GM18861 (cell line): ENCODE results near the gene TSPAN33.
"Not testable (repeated sequence)": the region's sequence is repeated elsewhere in the genome, so short reads cannot be mapped to it uniquely, and the experiment has no call there.

Experiments used
- ATAC-seq: cut with Tn5 transposase; IDR thresholded peaks from one replicate; pipeline ENCODE4 v1.9.1; 2021; ENCODE audit not compliant: unreplicated experiment

TSPAN33 gene

GRCh38 chr7:129205987-129206785 lies 61.7 kb downstream of the TSPAN33 start:
- no peak for ATAC-seq

- no peak for ATAC-seq
Measured at GRCh38 chr7:129208667-129209066, 64.2 kb downstream of the TSPAN33 start.

DNA sequence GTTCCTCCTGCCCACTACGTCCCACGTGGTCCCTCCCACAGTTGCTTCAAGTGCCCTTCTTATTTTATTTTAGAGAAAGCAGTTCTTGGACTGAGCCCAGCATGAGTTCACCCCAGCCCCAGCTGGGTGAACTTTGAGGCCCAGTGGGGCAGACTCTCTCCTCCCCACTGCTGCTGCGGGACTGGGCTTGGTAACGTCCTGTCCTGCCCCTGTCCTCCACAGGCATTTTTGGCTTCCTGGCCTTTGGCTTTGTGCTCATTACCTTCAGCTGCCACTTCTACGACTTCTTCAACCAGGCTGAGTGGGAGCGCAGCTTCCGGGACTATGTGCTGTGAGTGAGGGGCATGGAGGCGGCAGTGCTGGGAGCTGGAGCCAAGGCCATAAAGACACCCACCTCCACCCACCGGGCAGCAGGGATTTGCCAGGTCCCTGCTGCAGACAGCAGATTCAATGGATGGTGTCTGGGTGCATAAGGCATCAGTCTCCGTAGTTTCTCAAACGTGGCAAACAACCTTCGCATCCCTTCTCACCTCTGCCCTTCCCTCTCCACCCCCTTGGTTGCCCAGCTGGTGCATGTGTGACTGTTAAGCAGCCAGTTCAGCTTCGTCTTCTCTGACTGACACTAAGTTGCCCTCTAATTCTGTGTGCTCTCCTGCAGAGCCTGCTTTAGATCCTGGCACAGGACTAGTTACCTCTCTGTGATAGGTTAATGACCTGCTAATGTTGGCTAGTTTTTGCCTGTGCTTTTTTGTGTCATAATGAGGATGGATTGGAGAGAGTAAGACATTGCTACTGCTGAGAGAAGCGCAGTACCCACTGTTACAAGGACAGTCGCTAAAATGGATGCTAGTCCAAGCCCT lies 64.8 kb downstream of the TSPAN33 start:
- ATAC-seq, result no peak

- no peak for ATAC-seq
Measured at GRCh38 chr7:129210256-129210988, 65.9 kb downstream of the TSPAN33 start.

DNA sequence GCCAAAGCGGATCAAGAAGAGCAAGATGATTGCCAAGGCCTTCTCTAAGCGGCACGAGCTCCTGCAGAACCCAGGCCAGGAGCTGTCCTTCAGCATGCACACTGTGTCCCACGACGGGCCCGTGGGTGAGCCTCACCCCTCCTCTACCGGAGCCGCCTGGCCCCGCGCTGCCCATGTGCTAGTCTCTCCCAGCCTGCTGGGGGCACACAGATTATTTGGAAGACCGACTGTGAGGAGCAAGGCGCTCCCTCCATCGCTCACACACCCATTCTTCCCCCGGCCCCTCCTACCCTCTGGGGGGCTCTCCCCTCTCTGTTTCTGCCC lies 66.4 kb downstream of the TSPAN33 start:
- ATAC-seq, result no peak

DNA sequence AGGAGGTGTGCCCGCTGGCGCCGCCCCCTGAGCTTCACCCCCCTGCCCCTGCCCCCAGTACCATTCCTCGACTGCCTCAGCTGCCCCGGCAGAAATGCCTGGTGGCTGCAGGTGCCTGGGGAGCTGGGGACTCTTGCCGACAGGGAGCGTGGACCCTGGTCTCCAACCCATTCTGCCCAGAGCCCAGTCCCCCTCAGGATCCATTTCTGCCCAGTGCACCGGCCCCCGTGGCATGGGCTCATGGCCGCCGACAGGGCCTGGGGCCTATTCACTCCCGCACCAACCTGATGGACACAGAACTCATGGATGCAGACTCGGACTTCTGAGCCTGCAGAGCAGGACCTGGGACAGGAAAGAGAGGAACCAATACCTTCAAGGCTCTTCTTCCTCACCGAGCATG lies 67.6 kb downstream of the TSPAN33 start:
- no peak for ATAC-seq

DNA sequence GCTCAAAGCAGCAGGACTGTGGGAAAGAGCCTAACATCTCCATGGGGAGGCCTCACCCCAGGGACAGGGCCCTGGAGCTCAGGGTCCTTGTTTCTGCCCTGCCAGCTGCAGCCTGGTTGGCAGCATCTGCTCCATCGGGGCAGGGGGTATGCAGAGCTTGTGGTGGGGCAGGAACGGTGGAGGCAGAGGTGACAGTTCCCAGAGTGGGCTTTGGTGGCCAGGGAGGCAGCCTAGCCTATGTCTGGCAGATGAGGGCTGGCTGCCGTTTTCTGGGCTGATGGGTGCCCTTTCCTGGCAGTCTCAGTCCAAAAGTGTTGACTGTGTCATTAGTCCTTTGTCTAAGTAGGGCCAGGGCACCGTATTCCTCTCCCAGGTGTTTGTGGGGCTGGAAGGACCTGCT lies 68.1 kb downstream of the TSPAN33 start:
- no peak for ATAC-seq

GRCh38 chr7:129213828-129214227 lies 69.3 kb downstream of the TSPAN33 start:
- no peak for ATAC-seq

GRCh38 chr7:129215691-129216090 lies 71.2 kb downstream of the TSPAN33 start:
- ATAC-seq, result not testable (repeated sequence)

DNA sequence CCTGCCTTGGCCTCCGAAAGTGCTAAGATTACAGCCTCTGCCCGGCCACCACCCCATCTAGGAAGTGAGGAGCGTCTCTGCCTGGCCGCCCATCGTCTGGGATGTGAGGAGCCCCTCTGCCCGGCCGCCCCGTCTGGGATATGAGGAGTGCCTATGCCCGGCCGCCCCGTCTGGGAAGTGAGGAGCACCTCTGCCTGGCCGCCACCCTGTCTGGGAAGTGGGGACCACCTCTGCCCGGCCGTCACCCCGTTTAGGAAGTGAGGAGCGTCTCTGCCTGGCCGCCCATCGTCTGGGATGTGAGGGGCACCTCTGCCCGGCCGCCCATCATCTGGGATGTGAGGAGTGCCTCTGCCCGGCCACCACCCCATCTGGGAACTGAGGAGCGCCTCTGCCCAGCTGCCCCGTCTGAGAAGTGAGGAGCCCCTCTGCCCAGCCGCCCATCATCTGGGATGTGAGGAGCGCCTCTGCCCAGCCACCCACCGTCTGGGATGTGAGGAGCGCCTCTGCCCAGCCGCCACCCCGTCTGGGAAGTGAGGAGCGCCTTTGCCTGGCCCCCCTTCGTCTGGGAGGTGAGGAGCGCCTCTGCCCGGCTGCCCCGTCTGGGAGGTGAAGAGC lies 71.7 kb downstream of the TSPAN33 start:
- not testable (repeated sequence) for ATAC-seq

DNA sequence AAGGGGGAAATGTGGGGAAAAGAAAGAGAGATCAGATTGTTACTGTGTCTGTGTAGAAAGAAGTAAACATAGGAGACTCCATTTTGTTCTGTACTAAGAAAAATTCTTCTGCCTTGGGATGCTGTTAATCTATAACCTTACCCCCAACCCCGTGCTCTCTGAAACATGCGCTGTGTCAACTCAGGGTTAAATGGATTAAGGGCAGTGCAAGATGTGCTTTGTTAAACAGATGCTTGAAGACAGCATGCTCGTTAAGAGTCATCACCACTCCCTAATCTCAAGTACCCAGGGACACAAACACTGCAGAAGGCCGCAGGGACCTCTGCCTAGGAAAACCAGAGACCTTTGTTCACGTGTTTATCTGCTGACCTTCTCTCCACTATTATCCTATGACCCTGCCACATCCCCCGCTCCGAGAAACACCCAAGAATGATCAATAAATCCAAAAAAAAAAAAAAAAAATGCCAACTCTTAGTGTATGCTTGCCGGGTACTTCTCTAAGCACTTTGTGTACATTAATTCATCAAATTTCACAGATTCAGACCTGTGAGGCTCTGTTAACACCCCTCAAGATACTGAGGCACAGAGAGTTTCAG lies 72.4 kb downstream of the TSPAN33 start:
- ATAC-seq, result not testable (repeated sequence)

DNA sequence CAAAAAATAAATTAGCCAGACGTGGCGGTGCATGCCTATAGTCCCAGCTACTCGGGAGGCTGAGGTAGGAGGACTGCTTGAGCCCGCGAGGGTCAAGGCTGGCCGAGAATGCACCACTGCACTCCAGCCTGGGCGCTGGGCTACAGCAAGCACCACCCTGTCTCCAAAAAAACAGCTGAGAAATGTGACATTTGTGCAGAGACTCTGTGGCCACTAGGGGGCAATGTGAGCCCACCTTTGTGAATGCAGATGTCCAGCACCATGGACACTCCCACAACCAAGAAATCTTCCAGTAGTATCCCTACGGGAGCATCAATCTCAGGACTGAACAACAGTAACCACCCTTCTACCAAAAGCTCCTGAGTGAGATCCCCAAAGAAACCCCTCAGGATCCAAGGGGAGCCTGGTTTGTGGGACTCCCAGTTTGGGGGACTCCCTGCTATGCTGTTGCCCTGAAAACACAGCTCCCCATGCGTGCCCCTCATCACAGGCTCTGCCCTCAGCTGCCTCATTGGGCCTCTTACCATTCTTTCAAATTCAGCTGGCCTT lies 74.1 kb downstream of the TSPAN33 start:
- ATAC-seq, result no peak

- not testable (repeated sequence) for ATAC-seq
Measured at GRCh38 chr7:129219166-129219565, 74.7 kb downstream of the TSPAN33 start.
